Measurements from ENCODE around the gene MEX3D. TPM values are rescaled to one million over a fixed set of nuclear protein-coding genes. Genes with fewer than 3 reads are reported as not detected.

The MEX3D gene
- total and polyA plus RNA-seq, 7 donors, result 4.8 to 16.1 (median 10.3) TPM

DNA sequence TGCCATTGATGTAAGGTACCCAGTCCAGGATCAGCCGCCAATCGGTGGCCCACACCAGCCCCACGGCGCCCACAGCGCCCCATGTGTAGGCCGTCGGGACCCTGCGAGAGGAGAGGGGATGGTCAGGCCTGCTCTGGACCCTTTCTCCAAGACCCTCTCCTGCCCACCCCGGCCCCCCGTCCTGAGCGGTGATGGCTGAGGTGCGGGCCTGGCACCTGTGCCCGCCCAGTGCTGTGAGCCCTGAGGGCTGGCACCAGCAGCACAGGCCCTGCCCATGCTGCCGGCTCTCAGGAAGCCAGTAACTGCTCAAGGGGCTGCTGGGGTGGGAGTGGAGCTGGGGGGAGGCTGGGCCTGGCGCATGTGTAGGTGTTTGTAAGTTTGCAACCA, 31.3 kb upstream of the MEX3D start:
- Histone ChIP-seq H3K27ac (no peak overlapping the region), H3K4me1 (peaks cover 0 to 29% (median 22%) of the 10 kb centered on the region in 4 donors), H3K4me3 (no peak overlapping the region), H3K27me3 (no peaks in the 10 kb centered on the region), H3K9me3 (no peaks in the 10 kb centered on the region), H3K36me3 (peaks cover 11 to 60% (median 33%) of the 10 kb centered on the region in 4 donors)
- TF ChIP-seq, protein P1, sequence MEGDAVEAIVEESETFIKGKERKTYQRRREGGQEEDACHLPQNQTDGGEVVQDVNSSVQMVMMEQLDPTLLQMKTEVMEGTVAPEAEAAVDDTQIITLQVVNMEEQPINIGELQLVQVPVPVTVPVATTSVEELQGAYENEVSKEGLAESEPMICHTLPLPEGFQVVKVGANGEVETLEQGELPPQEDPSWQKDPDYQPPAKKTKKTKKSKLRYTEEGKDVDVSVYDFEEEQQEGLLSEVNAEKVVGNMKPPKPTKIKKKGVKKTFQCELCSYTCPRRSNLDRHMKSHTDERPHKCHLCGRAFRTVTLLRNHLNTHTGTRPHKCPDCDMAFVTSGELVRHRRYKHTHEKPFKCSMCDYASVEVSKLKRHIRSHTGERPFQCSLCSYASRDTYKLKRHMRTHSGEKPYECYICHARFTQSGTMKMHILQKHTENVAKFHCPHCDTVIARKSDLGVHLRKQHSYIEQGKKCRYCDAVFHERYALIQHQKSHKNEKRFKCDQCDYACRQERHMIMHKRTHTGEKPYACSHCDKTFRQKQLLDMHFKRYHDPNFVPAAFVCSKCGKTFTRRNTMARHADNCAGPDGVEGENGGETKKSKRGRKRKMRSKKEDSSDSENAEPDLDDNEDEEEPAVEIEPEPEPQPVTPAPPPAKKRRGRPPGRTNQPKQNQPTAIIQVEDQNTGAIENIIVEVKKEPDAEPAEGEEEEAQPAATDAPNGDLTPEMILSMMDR (IDR thresholded peaks at IDR 0.05), result no peak
- TF ChIP-seq POLR2AphosphoS5 (IDR thresholded peaks at IDR 0.05) (no peak), EP300 (IDR thresholded peaks at IDR 0.05) (no peak), POLR2A (IDR thresholded peaks at IDR 0.05) (no peak)
- 95% methylated on average over 15 of the region's 15 CpGs for WGBS, 2 donors
- intact Hi-C loops (cut with DNase I), result no loop called here
- no peak for DNase-seq

DNA sequence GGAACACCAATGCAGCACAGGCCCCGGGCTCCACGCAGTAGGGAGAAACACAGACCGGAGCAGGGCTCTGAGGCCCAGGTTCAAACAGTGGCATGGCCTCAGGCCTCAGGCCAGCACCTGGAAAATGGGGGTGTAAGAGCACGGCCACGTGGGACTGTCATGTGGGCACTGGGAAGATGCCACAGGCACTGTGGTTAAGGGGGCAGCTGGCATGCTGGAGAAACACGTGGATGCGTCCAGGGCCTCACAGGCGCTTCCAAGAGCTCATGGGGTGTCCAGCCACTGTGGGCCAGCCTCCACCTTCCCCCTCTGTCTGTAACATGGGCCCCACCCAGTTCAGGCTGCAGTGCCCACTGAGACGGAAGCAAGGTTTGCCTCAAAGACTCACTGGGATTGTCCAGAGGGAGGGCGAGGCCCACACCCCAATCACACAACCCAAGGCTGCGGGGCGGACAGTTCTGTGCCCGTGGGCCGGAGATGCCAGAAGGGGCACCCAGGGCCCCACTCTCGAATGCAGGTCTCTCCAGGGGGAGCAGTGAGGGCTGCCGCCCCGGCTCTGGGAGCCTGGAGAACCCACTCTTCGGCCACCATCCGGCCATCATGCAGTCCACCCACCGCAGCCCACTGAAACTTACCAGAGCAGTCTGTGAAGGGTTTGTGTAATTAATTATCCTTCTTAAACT, 30.8 kb upstream of the MEX3D start:
- H3K36me3 ChIP-seq, result peaks cover 11 to 60% (median 33%) of the 10 kb centered on the region in 4 donors
- H3K4me3 ChIP-seq, result no peak overlapping the region
- no peaks in the 10 kb centered on the region for H3K27me3 ChIP-seq
- DNase-seq, result no peak
- 91 to 93% methylated on average over 20 of the region's 20 CpGs for whole genome bisulfite sequencing, 2 donors
- H3K27ac ChIP-seq, result no peak overlapping the region
- intact Hi-C loops (cut with DNase I), result no loop called here
- H3K4me1 ChIP-seq, result peaks cover 0 to 23% (median 17%) of the 10 kb centered on the region in 4 donors
- TF ChIP-seq, protein P1 (IDR thresholded peaks at IDR 0.05), result no peak
- TF ChIP-seq POLR2A (IDR thresholded peaks at IDR 0.05) (no peak), EP300 (IDR thresholded peaks at IDR 0.05) (no peak), POLR2AphosphoS5 (IDR thresholded peaks at IDR 0.05) (no peak)
- H3K9me3 ChIP-seq, result no peaks in the 10 kb centered on the region

DNA sequence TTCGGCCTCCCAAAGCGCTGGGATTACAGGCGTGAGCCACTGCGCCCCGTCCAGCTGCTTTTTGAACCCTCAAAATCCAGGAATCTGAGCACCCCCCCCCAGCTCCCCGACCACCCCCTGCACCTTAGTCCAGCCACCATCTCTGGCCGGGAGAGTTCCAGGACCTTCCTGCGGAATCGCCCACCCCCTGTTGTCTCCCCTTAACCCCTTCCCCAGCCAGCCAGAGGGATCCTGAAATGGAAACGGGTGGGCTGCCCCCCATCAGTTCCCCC, 25.3 kb upstream of the MEX3D start:
- DNase-seq, result no peak
- Histone ChIP-seq H3K27me3 (no peaks in the 10 kb centered on the region), H3K36me3 (peaks cover 11 to 35% (median 21%) of the 10 kb centered on the region in 4 donors), H3K27ac (peak overlapping the region; percentile 79 to 99 (median 94)), H3K4me1 (peaks cover 0 to 34% (median 26%) of the 10 kb centered on the region in 4 donors), H3K4me3 (peak overlapping the region; percentile 28 to 83 (median 79)), H3K9me3 (no peaks in the 10 kb centered on the region)
- 36 to 65% methylated on average over 10 of the region's 10 CpGs for WGBS, 2 donors
- intact Hi-C loops (cut with DNase I), result loop anchor here (2.0 kb wide), 1 partner anchor 25 kb away; the partner anchor contains the start of gene MEX3D
- TF ChIP-seq POLR2A (IDR thresholded peaks at IDR 0.05), result no peak

DNA sequence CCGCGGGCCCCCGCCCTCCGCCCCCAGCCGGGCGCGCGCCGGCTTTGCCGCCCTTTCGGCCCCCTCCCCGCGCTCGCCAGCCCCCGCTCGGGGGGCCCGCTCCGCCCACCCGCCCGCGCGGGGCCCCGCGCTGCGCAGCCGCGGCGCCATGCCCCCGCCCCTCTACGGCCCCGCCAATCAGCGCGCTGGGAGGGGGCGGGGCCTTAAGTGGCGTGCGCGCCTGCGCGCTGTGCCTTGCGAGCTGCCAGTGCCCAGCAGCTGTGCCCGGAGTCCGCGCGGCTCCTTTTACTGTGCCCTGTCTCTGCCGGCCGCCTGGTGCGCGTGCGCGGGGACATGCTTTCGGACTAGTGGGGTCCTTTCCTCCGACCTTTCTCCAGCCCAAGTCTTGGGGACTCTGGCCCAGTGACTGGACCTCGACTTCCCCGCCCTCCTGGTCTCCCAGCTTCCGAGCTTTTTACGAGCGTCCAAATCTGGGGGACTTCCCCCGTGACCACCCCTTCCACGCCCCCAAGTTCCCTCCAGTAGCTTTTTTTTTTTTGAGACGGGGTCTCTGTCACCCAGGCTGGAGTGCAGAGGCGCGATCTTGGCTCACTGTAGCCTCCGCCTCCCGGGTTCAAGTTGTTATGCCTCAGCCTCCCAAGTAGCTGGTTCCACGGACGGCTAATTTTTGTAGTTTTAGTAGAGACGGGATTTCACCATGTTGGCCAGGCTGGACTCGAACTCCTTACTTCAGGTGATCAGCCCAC, 24.8 kb upstream of the MEX3D start, which contains the start of gene MBD3:
MBD3 (minus strand) TSS at position 111 of the 746 bp plus-strand sequence. CDS start 234 bp downstream, outside the sequence.
- Histone ChIP-seq H3K4me1 (peaks cover 0 to 34% (median 26%) of the 10 kb centered on the region in 4 donors), H3K9me3 (no peaks in the 10 kb centered on the region), H3K27me3 (no peaks in the 10 kb centered on the region), H3K27ac (peak within 1 kb of the TSS; percentile 89 to 99 (median 94)), H3K36me3 (peaks cover 9 to 30% (median 16%) of the 10 kb centered on the region in 4 donors), H3K4me3 (peak within 1 kb of the TSS; percentile 46 to 83 (median 79))
- DNase-seq, result peak; percentile 96
- TF ChIP-seq, protein P1 (IDR thresholded peaks at IDR 0.05), result no peak
- peak; percentile 54 to 74 (median 66) for TF ChIP-seq POLR2AphosphoS5 (IDR thresholded peaks at IDR 0.05)
- no peak for TF ChIP-seq EP300 (IDR thresholded peaks at IDR 0.05)
- peak in 1 of 2 donors; percentile 16 for TF ChIP-seq POLR2A (IDR thresholded peaks at IDR 0.05)
- intact Hi-C loops (cut with DNase I), result loop anchor here (2.0 kb wide), 1 partner anchor 24 kb away; the partner anchor contains the start of gene MEX3D
- 1 to 2% methylated on average over 68 of the region's 68 CpGs for WGBS, 2 donors

Measured in sigmoid colon (tissue), 7 donors.